G401 (cell line): ENCODE data around the gene OPCML. TPM values are rescaled to one million over a fixed set of nuclear protein-coding genes. Genes with fewer than 3 reads are reported as not detected.

ENCODE experiments used
- DNase-seq: peaks from one replicate; pipeline ENCODE4 v3.0.0-alpha.2; 2015; ENCODE audit warnings: low spot score
- in situ Hi-C: cut with HindIII; loops from 2 replicates; pipeline ENCODE4 v1.10.0; 2016; ENCODE audit warnings: low sequenced_read_pairs, mixed read lengths
- total RNA-seq: library from RNA; depleted of rRNA; stranded (reverse); fragments of >200 nt; shearing (Covaris generic); gene quantifications from 2 replicates; pipeline ENCODE4 v1.2.3, GENCODE V29; 2014

The OPCML gene
- total RNA-seq, 1 experiment from 2014 or later = not detected

- DNase-seq = no peak
- in situ Hi-C loops = no loop called here
Measured at GRCh38 chr11:133171374-133171773, 360.9 kb downstream of the OPCML start.

- no peak for DNase-seq
- in situ Hi-C loops = no loop called here
Measured at GRCh38 chr11:133168016-133168415, 364.3 kb downstream of the OPCML start.

- DNase-seq = no peak
- in situ Hi-C loops = no loop called here
Measured at GRCh38 chr11:133166662-133167061, 365.6 kb downstream of the OPCML start.

DNA sequence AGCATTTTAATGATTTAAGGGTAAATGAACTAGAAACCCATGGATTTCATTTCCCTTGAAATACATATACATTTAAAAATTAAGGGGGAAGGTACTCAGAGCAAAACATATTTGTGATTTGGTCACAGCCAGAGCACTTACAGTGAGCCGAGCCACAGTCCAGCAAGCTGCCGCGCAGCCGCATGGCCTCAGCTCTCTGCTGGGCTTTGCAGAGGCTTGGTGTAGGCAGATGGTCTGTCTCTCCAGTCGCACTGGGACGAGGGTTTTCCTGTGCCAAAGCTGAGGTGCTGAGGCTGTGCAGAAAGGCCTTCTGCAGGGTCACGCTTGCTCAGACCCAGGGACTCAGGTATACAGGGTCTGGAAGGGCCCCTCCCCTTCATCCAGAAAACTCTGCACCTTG is 367.3 kb downstream of the OPCML start:
- in situ Hi-C loops = no loop called here
- peak; percentile 88 for DNase-seq

DNA sequence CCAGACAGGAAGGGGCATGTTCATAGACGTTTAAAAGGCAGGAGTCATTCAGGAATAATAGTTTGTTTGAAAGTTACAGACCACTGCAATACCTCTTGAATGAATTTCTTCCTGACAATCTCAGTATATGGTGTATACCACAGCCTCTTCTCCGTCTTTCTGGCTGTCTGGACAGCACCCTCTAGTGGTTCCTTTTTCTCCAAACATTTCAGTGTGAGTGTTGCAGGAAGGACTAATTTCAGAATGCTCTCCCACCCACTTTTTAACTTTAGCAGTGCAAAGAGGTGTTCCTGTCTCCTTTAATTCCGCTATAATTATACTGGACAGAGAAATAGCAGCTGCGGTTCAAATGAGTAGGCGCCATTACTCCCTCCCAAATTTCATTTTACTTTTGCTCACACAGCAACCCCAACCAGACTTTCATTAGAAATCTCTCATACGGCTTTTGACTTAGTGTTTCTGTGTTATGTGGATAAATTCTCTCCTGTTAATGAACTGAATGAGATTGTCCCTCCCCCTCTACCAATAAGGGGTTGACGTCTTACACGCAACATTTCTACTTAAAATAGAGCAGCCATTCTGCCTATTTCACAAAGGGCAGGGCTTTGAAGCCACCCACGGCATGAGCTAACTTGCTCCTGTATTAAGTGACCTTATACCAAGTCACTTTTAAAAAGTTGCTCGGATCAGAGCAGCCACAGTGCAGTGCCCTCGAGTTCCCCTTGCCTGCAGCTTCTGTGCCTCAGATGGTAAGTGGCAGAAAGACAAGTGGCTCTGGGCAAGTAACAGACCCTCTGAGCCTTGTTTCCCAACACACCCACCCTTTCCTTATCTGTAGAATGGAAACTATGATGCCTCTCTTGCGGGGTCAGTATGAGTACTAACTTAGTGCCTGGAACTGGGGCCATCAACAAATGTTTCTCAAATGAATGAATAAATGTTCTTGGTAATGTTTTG is 368.6 kb downstream of the OPCML start:
- peak; percentile 75 for DNase-seq
- in situ Hi-C loops = no loop called here

- in situ Hi-C loops = no loop called here
- no peak for DNase-seq
Measured at GRCh38 chr11:133162227-133162626, 370.1 kb downstream of the OPCML start.

DNA sequence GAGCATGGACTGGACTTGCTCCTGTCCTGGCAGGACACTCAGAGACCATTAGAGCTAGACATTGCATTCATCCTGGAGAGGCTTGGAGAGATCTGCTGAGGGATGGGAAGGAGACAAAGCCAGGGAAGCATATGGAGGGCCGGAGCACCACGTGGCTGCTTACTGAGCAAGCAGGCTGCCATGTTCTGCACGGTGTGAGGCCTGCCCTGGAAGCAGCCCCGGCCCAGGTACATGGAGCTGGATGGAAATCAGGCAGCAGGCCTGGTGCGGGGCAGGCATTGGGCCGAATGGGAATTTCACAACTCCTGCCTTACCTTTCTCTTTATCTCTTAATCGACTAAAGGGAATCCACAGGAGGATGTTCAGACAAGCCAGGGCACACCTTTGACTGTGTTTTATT is 371.5 kb downstream of the OPCML start:
- in situ Hi-C loops = no loop called here
- DNase-seq = no peak

- DNase-seq = no peak
- in situ Hi-C loops = no loop called here
Measured at GRCh38 chr11:133156986-133157745, 375.1 kb downstream of the OPCML start.

GRCh38 chr11:133154781-133155180 is 377.5 kb downstream of the OPCML start:
- DNase-seq = no peak
- in situ Hi-C loops = no loop called here

- in situ Hi-C loops = no loop called here
- no peak for DNase-seq
Measured at GRCh38 chr11:133154076-133154475, 378.2 kb downstream of the OPCML start.

GRCh38 chr11:133153031-133153430 is 379.3 kb downstream of the OPCML start:
- in situ Hi-C loops = no loop called here
- DNase-seq = no peak

GRCh38 chr11:133149698-133150097 is 382.6 kb downstream of the OPCML start:
- DNase-seq = no peak
- in situ Hi-C loops = no loop called here

GRCh38 chr11:133147625-133148024 is 384.7 kb downstream of the OPCML start:
- DNase-seq = no peak
- in situ Hi-C loops = no loop called here

- no peak for DNase-seq
- in situ Hi-C loops = no loop called here
Measured at GRCh38 chr11:133146697-133147306, 385.5 kb downstream of the OPCML start.

- in situ Hi-C loops = no loop called here
- no peak for DNase-seq
Measured at GRCh38 chr11:133137939-133138338, 394.4 kb downstream of the OPCML start.

GRCh38 chr11:133137270-133137669 is 395.0 kb downstream of the OPCML start:
- DNase-seq = no peak
- in situ Hi-C loops = no loop called here

DNA sequence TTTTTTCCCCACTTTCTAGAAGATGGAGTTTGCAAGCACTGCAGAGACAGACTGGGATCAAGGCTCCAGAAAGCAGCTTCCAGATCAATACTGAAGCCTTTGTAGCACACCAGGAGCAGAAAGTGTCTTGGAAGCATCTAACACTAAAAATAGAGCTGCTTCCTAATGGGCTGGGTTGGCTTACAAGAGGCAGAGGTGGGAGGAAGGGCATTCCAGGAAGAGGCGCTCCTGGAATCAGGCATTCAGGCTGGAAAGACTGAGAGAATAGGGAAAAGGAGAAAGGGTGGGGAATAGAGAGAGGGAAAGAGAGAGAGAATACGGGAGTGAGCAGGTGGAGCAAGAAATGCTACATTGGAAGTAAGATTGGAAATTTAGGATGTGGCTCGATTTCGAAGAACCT is 395.9 kb downstream of the OPCML start:
- in situ Hi-C loops = no loop called here
- DNase-seq = no peak

DNA sequence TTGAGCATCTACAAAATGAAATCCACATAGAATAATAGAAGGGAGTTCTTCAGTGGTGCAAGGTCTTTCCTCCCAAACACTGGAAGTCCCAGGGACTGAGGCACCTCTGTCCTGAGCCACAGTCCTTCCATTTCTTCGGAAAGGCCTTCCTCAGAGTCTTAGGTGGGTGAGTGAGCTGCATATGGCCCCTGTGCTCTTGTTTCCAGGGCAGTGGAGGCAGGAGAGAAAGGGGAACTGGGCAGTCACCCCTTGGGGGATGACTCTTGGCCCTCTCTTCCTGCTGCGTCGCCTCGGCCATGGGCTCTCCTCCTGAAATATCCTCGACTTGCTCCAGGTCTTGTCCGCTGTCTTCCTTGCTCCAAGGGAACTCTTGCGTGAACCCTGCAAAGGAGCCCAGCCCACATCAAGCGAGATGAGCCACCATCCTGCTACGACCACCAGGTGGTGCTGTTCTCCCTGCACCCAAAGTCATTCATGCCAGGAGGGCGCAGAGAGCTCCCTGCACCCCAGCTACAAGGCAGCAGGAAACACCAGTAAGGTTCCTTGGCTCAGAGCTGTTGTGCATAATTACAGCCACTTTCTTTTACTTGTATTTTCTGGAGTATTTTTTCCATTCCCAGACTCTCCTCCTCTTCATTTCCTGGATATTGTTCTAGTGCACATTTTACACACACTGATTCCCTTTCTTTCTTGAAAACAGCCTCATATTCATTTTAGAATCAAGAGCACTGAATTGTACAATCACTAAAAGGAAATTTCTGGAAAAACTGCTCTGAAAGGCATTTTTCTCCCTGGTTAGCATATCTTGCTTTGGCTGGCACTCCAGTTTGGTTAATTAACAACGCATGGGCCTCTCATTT is 397.8 kb downstream of the OPCML start:
- peak; percentile 49 for DNase-seq
- in situ Hi-C loops = no loop called here

DNA sequence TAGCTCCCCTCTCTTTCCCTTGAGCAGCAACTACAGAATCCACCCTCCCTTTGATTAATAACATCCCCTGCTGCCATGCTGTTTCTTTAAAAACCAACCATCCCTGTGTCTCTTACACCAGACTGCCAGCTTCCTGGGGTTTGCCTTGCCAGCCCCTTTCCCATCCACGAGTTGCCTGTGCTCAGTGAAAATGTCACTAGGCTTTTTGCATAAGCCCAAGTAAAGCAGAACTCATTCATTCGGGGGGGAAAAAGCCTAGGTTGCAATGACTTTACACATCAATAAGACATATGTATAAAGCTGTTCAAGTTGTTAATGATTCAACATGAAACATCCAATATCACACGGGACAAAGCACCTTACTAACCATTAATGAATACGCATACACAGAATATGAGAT is 398.7 kb downstream of the OPCML start:
- no peak for DNase-seq
- in situ Hi-C loops = no loop called here
